Kidney (tissue), 14 donors: ENCODE results near the gene BARHL1. TPM values are rescaled to one million over a fixed set of nuclear protein-coding genes. Genes with fewer than 3 reads are reported as not detected.

Source experiments
- DNase-seq, 5 donors: peaks; one replicate each; pipeline ENCODE4 v3.0.0-alpha.2; 2013 to 2020
- FAIRE-seq: peaks from 2 replicates; lab custom pipeline; 2012; peaks lifted over from hg19 to GRCh38; lab: Jason Lieb, UNC
- H3K27ac ChIP-seq, 2 donors: one replicate each; pipeline ENCODE4 v1.7.0; 2013; ENCODE audit warnings: low read depth in 2 of 2, low read length in 2 of 2, inconsistent platforms in 1 of 2
- H3K27me3 ChIP-seq: one replicate; pipeline ENCODE4 v1.7.1; 2013; ENCODE audit warnings: low read length, inconsistent platforms; ENCODE audit not compliant: control insufficient read depth, insufficient read depth
- H3K36me3 ChIP-seq, 3 donors: one replicate each; pipeline versions ENCODE4 v1.7.0 to v1.7.1; 2013; ENCODE audit warnings: low read length in 3 of 3, control low read depth in 1 of 3, inconsistent platforms in 1 of 3; ENCODE audit not compliant: insufficient read depth in 3 of 3, control insufficient read depth in 2 of 3
- H3K4me1 ChIP-seq, 3 donors: one replicate each; pipeline versions ENCODE4 v1.7.0 to v1.7.1; 2013; ENCODE audit warnings: low read length in 3 of 3, inconsistent platforms in 1 of 3, low read depth in 1 of 3; ENCODE audit not compliant: control insufficient read depth in 2 of 3, insufficient read depth in 2 of 3
- H3K4me3 ChIP-seq, 3 donors: one replicate each; pipeline versions ENCODE4 v1.7.0 to v1.8.1; 2013; ENCODE audit warnings: low read length in 3 of 3, control low read depth in 1 of 3, inconsistent platforms in 1 of 3
- H3K9ac ChIP-seq, 3 donors: one replicate each; pipeline versions ENCODE4 v1.7.0 to v1.7.1; 2013; ENCODE audit warnings: low read length in 3 of 3, control low read depth in 1 of 3, inconsistent platforms in 1 of 3
- H3K9me3 ChIP-seq, 3 donors: one replicate each; pipeline versions ENCODE4 v1.7.0 to v1.7.1; 2013; ENCODE audit warnings: low read length in 3 of 3, control low read depth in 1 of 3, inconsistent platforms in 1 of 3; ENCODE audit not compliant: control insufficient read depth in 2 of 3, insufficient read depth in 1 of 3
- intact Hi-C: fragments of 100-400 bp; cut with DNase I; formaldehyde crosslinking; loops from one replicate; pipeline ENCODE4 v1.11.1; 2022
- polyA plus RNA-seq: library from polyadenylated mRNA; stranded (reverse); fragments of 350-450 nt; fragmentation: Illumina TruSeq; extraction: RNeasy Lipid Tissue Mini Kit (QIAGEN cat#74804); gene quantifications from one replicate; pipeline ENCODE4 v1.2.3, GENCODE V29; 2014; ENCODE audit warnings: low read depth, low replicate concordance; ENCODE audit not compliant: insufficient read depth
- total RNA-seq: library from RNA; stranded (reverse); fragmentation: NEBNext Ultra II Directional; extraction: Animal tissue kit (Norgen Biotek cat#: 25700); gene quantifications from one replicate; pipeline ENCODE4 v1.2.1, GENCODE V29; 2021
- TF ChIP-seq, protein P1 (sequence below): IDR thresholded peaks from 3 replicates; pipeline ENCODE4 v1.5.1; 2012; ENCODE audit warnings: mild to moderate bottlenecking, moderate library complexity, borderline replicate concordance; ENCODE audit not compliant: insufficient read depth; ENCODE audit errors: extremely low read depth
- donor health status: control.
- donor health status: control.
- donor health status: control.
- donor health status: control.
- donor health status: control.
- donor health status: DM: yes; HTN: yes; CAD: no.
- donor health status: Normal renal cell carcinoma (clear cell type).

BARHL1 gene
- total and polyA plus RNA-seq, 2 donors from 2014 or later: not detected

GRCh38 chr9:132545578-132545977, 36.8 kb upstream of the BARHL1 start:
- FAIRE-seq (no peak), DNase-seq (peak in 1 of 5 donors; percentile 12)
- H3K9ac ChIP-seq: no peak overlapping the region
- H3K4me1 ChIP-seq: peaks cover 0 to 2% (median 0%) of the 10 kb centered on the region in 3 donors
- no peak overlapping the region for H3K4me3 ChIP-seq
- no peaks in the 10 kb centered on the region for H3K9me3 ChIP-seq
- TF ChIP-seq, protein P1, sequence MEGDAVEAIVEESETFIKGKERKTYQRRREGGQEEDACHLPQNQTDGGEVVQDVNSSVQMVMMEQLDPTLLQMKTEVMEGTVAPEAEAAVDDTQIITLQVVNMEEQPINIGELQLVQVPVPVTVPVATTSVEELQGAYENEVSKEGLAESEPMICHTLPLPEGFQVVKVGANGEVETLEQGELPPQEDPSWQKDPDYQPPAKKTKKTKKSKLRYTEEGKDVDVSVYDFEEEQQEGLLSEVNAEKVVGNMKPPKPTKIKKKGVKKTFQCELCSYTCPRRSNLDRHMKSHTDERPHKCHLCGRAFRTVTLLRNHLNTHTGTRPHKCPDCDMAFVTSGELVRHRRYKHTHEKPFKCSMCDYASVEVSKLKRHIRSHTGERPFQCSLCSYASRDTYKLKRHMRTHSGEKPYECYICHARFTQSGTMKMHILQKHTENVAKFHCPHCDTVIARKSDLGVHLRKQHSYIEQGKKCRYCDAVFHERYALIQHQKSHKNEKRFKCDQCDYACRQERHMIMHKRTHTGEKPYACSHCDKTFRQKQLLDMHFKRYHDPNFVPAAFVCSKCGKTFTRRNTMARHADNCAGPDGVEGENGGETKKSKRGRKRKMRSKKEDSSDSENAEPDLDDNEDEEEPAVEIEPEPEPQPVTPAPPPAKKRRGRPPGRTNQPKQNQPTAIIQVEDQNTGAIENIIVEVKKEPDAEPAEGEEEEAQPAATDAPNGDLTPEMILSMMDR: no peak
- no peaks in the 10 kb centered on the region for H3K36me3 ChIP-seq
- no peak overlapping the region for H3K27ac ChIP-seq
- intact Hi-C loops: no loop called here
- H3K27me3 ChIP-seq: no peaks in the 10 kb centered on the region

DNA sequence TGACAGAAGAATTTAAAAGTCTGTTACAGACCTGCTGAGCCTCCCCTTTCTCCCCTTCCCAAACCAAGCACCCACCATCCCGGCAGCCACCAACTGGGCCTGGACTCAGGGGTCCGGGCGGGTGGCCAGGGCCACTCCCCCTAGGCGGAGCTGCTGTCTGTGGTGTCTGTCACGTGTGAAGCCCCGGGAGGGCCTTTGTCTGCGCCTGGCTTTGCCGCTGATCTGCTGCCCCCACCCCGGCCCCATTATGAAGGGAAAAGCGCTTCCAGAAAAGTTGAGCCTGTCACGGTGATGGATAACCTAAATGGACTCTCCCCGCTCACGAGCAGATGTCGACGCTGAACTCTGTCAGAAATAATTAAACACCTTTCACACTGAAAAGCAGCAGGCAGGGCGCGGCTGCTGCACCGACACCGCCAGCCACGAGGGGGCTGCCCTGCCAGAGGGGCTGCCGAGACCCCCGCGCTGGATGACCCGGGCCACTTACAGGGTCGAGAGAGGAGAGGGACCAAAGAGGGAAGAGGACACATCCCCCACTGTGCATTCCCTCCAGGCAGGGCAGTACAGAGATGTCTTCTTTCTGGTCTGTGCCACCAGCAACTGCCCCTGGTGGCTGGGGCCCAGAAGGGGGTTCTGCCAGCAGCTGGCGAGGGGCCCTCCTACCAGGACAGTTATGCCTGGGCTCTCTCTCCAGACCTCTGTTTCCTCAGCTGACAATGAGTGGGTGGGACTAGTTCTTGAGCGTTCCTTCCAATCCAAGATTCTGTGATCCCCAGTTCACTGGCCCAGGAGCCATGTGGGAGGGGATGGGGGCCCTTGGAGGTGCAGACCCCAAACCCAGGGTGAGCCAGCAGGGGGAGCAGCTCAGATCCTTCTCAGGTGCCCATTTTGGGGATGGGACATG, 36.0 kb upstream of the BARHL1 start:
- H3K27ac ChIP-seq: no peak overlapping the region
- no peak for FAIRE-seq
- H3K9ac ChIP-seq: no peak overlapping the region
- no peaks in the 10 kb centered on the region for H3K36me3 ChIP-seq
- H3K4me3 ChIP-seq: no peak overlapping the region
- intact Hi-C loops: no loop called here
- TF ChIP-seq, protein P1: no peak
- H3K27me3 ChIP-seq: no peaks in the 10 kb centered on the region
- no peaks in the 10 kb centered on the region for H3K9me3 ChIP-seq
- DNase-seq: peak; percentile 74 to 88 (median 78)
- peaks cover 0 to 2% (median 0%) of the 10 kb centered on the region in 3 donors for H3K4me1 ChIP-seq

- Histone ChIP-seq H3K4me3 (no peak overlapping the region), H3K27ac (no peak overlapping the region), H3K9ac (no peak overlapping the region), H3K4me1 (peaks cover 0 to 2% (median 0%) of the 10 kb centered on the region in 3 donors), H3K27me3 (no peaks in the 10 kb centered on the region), H3K9me3 (no peaks in the 10 kb centered on the region), H3K36me3 (no peaks in the 10 kb centered on the region)
- intact Hi-C loops: no loop called here
- peak in 1 of 5 donors; percentile 41 for DNase-seq
- no peak for FAIRE-seq
- TF ChIP-seq, protein P1: no peak
Observed at GRCh38 chr9:132547052-132547431, 35.4 kb upstream of the BARHL1 start.
